Neutrophil (primary cell): Measurements from ENCODE around the gene SESN2.
A peak's percentile ranks its signal among the peaks of the same experiment; 100 is the strongest.

Experiments used
- H3K27ac ChIP-seq: fragments of 200-600 bp; sonication (generic); 2 replicates; pipeline ENCODE4 v1.5.1; 2016; ENCODE audit warnings: mild to moderate bottlenecking, moderate library complexity
- H3K27me3 ChIP-seq: fragments of 200-600 bp; sonication (generic); 2 replicates; pipeline ENCODE4 v1.6.0; 2016; ENCODE audit warnings: mild to moderate bottlenecking
- H3K36me3 ChIP-seq: fragments of 200-600 bp; sonication (generic); 2 replicates; pipeline ENCODE4 v1.5.1; 2017
- H3K4me1 ChIP-seq, 2 experiments: fragments of 200-600 bp in 1 of 2; sonication (generic) in 1 of 2; 1 replicate in 1 of 2; 2 replicates in 1 of 2; pipeline versions ENCODE4 v1.5.1 to v1.6.1; 2013 to 2016; ENCODE audit warnings: low read depth in 1 of 2, low read length in 1 of 2, mild to moderate bottlenecking in 1 of 2, moderate library complexity in 1 of 2; ENCODE audit not compliant: control insufficient read depth in 1 of 2, insufficient read depth in 1 of 2
- H3K4me3 ChIP-seq, 2 experiments: fragments of 200-600 bp in 1 of 2; sonication (generic) in 1 of 2; 1 replicate in 1 of 2; 2 replicates in 1 of 2; pipeline ENCODE4 v1.5.1; 2013 to 2016; ENCODE audit warnings: low read depth in 1 of 2, low read length in 1 of 2, mild to moderate bottlenecking in 1 of 2, moderate library complexity in 1 of 2
- H3K9me3 ChIP-seq: fragments of 200-600 bp; sonication (generic); 2 replicates; pipeline ENCODE4 v1.5.1; 2016
- TF ChIP-seq, protein P1 (sequence below): fragments of 200-600 bp; sonication (generic); IDR thresholded peaks from 2 replicates; pipeline ENCODE4 v1.5.1; 2016; ENCODE audit warnings: antibody characterized with exemption

The SESN2 gene

GRCh38 chr1:28232558-28233263 lies 26.6 kb upstream of the SESN2 start, which contains the start of gene DNAJC8:
DNAJC8 (minus strand) TSS chr1:28233029; CDS start chr1:28232998, 31 bp downstream.
- no peaks in the 10 kb centered on the region for H3K27me3 ChIP-seq
- no peaks in the 10 kb centered on the region for H3K9me3 ChIP-seq
- H3K4me3 ChIP-seq: peak within 1 kb of the TSS; percentile 78 to 99
- peak within 1 kb of the TSS; percentile 77 for H3K27ac ChIP-seq
- TF ChIP-seq, protein P1, sequence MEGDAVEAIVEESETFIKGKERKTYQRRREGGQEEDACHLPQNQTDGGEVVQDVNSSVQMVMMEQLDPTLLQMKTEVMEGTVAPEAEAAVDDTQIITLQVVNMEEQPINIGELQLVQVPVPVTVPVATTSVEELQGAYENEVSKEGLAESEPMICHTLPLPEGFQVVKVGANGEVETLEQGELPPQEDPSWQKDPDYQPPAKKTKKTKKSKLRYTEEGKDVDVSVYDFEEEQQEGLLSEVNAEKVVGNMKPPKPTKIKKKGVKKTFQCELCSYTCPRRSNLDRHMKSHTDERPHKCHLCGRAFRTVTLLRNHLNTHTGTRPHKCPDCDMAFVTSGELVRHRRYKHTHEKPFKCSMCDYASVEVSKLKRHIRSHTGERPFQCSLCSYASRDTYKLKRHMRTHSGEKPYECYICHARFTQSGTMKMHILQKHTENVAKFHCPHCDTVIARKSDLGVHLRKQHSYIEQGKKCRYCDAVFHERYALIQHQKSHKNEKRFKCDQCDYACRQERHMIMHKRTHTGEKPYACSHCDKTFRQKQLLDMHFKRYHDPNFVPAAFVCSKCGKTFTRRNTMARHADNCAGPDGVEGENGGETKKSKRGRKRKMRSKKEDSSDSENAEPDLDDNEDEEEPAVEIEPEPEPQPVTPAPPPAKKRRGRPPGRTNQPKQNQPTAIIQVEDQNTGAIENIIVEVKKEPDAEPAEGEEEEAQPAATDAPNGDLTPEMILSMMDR: peak; percentile 33
- H3K4me1 ChIP-seq: peaks cover 35 to 49% of the 10 kb centered on the region in 2 experiments
- peaks cover 13% of the 10 kb centered on the region for H3K36me3 ChIP-seq

GRCh38 chr1:28233264-28233606 lies 26.1 kb upstream of the SESN2 start:
- Histone ChIP-seq H3K4me3 (peak overlapping the region; percentile 78 to 99), H3K27me3 (no peaks in the 10 kb centered on the region), H3K36me3 (peaks cover 10% of the 10 kb centered on the region), H3K4me1 (peaks cover 35 to 49% of the 10 kb centered on the region in 2 experiments), H3K27ac (peak overlapping the region; percentile 77), H3K9me3 (no peaks in the 10 kb centered on the region)
- TF ChIP-seq, protein P1: no peak

DNA sequence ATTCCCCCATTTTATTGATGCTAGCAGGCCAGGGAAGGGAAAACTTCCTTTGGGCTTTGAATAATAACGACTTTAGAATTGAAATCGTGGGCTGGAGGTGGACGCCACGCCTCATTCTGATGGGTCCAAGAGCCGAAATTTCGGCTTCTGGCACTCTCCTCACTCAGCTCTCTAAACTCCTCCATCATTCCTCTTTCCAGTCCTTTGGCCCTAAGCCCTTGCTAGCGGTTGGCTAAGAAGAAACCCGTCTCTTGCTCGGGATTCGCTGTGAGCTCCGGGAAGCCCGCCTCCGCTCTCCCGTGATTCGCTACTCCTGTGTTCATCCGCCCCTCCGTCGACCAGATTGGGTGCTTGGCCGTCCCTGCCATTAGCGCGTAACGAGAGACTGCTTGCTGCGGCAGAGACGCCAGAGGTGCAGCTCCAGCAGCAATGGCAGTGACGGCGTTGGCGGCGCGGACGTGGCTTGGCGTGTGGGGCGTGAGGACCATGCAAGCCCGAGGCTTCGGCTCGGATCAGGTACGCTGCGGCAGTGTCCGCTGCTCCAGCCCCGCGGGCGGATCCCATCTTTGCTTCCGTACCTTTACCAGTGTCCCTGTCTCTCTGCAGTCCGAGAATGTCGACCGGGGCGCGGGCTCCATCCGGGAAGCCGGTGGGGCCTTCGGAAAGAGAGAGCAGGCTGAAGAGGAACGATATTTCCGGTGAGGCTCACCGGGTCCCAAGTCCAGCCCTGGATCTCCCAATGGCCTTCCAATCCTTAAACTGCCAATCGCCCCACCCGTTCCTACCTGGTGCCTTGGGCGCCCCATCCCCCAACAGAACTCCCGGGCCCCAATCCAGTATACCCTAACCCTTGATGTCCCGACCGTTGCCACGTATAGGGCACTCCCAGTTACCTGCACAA lies 23.3 kb upstream of the SESN2 start, which contains the start of gene ATP5IF1:
Gene ATP5IF1 (plus strand): TSS at position 370 of the 901 bp plus-strand sequence. CDS start 60 bp downstream, at position 430.
- H3K27ac ChIP-seq: peak within 1 kb of the TSS; percentile 88
- H3K4me3 ChIP-seq: peak within 1 kb of the TSS; percentile 74 to 97
- peaks cover 3% of the 10 kb centered on the region for H3K36me3 ChIP-seq
- peaks cover 35 to 43% of the 10 kb centered on the region in 2 experiments for H3K4me1 ChIP-seq
- H3K9me3 ChIP-seq: no peaks in the 10 kb centered on the region
- H3K27me3 ChIP-seq: no peaks in the 10 kb centered on the region
- TF ChIP-seq, protein P1: peak; percentile 63

GRCh38 chr1:28236656-28237322 lies 22.5 kb upstream of the SESN2 start:
- H3K4me1 ChIP-seq: peaks cover 37 to 45% of the 10 kb centered on the region in 2 experiments
- H3K27me3 ChIP-seq: no peaks in the 10 kb centered on the region
- peak overlapping the region; percentile 88 for H3K27ac ChIP-seq
- H3K36me3 ChIP-seq: peaks cover 3% of the 10 kb centered on the region
- TF ChIP-seq, protein P1: no peak
- H3K9me3 ChIP-seq: no peaks in the 10 kb centered on the region
- peak overlapping the region; percentile 74 to 97 for H3K4me3 ChIP-seq

GRCh38 chr1:28239004-28239403 lies 20.3 kb upstream of the SESN2 start:
- Histone ChIP-seq H3K27me3 (no peaks in the 10 kb centered on the region), H3K36me3 (peaks cover 3% of the 10 kb centered on the region), H3K4me1 (peaks cover 47 to 49% of the 10 kb centered on the region in 2 experiments), H3K4me3 (no peak overlapping the region), H3K27ac (no peak overlapping the region), H3K9me3 (no peaks in the 10 kb centered on the region)
- TF ChIP-seq, protein P1: no peak
